GM18867 (cell line): ENCODE measurements around the gene DIP2B.
"Not testable (repeated sequence)": the region's sequence is repeated elsewhere in the genome, so short reads cannot be mapped to it uniquely, and the experiment has no call there.

ENCODE experiments used
- ATAC-seq: cut with Tn5 transposase; IDR thresholded peaks from one replicate; pipeline ENCODE4 v1.9.1; 2021; ENCODE audit warnings: mild to moderate bottlenecking, moderate library complexity; ENCODE audit not compliant: unreplicated experiment

DIP2B gene

DNA sequence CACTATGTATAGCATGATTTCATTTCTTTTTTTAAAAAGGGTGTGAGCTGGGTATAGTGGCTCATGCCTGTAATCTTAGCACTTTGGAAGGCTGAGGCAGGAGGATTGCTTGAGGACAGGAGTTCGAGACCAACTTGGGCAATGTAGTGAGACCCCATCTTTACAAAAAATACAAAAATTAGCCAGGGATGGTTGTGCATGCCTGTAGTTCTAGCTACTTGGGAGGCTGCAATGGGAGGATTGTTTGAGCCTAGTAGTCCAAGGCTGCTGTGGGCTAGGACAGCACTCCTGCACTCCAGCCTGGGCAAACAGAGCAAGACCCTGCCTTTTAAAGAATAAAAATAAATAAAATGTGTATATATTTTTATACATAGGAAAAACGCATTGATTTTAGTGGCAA, 43.0 kb downstream of the DIP2B start:
- no peak for ATAC-seq

DNA sequence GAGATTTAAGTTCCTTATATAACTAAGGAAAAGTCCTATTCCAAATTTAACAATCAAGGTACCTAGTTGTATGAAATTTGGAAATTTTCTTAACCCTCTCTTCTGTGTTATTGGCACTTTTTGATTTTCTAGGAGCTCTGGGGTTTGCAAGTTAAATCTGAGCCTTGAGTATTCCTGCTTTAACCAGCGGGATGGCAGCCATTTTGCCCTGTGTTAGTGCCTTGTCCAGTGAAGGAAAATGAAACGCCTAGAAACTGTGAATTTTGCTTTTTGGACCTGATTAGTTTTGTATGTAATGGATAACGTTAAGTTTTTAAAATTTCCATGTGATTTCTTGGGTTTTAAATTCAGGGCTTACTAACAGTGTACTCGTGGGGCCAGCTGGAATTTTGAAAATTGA, 45.1 kb downstream of the DIP2B start:
- no peak for ATAC-seq

DNA sequence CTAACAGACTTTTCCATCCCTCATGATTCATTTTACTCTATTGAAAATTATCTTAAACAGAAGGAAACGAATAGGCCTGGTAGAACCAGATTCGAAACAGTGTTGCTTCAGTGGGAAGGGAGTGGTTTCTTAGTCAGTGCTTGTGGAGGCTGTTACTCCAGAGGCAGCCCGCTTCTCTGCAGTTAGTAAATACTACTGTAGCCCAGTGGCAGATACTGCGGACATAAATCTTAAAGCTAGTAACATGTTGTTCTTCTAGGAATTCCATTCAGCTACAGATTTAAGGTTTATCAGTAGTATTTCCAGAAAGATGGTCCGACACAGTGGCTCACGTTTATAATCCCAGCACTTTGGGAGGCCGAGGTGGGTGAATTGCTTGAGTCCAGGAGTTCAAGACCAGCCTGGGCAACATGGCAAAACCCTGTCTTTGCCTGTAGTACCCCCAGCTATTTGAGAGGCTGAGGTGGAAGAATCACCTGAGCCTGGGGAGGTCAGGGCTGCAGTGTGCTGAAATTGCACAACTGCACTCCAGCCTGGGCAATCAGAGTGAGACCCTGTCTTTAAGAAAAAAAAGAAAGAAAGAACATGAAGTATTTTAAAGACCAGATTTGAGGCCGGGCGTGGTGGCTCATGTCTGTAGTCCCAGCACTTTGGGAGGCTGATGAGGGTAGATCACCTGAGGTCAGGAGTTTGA, 45.9 kb downstream of the DIP2B start:
- no peak for ATAC-seq

DNA sequence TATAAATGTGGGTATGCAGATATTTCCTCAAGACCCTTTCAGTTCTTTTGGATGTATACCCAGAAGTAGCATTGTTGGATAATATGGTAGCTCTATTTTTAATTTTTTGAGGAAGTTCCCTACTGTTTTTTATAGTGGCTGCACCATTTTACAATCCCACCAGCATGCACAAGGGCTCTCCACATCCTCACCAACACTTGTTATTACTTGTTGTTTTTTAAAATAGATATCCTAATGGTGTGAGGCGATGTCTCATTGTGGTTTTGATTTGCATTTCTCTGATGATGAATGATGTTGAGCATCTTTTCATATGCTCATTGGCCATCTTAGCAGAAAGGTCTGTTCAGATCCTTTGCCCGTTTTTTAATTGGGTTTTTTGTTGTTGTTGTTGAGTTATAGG, 47.1 kb downstream of the DIP2B start:
- ATAC-seq, result no peak

DNA sequence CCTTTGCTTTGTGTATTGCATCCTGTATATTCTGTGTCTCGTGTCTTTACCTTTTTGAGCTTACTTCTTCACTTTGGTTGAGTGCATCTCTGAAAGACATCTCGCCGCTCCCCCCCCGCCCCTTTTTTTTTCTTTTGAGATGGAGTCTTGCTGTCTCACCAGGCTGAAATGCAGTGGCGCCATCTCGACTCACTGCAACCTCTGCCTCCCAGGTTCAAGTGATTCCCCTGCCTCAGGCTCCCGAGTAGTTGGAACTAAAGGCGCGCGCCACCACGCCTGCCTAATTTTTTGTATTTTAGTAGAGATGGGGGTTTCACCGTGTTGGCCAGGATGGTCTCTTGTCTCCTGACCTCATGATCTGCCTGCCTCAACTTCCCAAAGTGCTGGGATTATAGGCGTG, 49.9 kb downstream of the DIP2B start:
- no peak for ATAC-seq

DNA sequence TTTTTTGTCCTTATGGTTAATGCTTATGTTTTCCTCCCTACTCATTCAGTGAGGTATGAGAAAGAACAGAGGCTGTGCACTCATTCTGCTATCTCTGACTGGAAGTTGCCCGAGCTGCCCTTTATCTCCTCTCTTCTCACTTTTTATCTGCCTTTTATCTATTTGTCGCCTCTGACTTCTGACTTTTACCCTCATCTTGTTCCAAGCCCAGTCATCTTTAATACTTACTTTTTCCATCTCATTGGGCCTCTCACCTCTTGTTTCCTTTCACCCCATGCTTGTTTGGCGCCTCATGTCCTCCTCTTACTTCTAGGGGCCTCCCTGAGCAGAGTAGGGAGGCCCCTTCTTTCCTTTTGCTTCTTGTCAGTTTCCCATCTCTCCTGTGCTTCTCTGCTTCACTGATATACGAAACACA, 50.7 kb downstream of the DIP2B start:
- no peak for ATAC-seq

DNA sequence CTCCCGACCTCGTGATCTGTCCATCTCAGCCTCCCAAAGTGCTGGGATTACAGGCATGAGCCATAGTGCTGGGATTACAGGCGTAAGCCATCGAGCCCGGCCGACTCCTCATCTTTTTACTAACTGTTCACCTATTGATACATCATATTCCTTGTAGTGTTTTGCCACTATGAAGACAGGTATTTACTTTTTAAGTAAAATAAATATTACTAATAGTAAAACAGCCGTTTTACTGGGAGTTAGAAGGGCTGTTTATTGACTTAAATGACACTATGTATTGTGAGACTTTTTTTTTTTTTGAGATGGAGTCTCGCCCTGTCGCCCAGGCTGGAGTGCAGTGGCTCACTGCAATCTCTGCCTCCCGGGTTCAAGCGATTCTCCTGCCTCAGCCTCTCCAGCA, 51.5 kb downstream of the DIP2B start:
- no peak for ATAC-seq

DNA sequence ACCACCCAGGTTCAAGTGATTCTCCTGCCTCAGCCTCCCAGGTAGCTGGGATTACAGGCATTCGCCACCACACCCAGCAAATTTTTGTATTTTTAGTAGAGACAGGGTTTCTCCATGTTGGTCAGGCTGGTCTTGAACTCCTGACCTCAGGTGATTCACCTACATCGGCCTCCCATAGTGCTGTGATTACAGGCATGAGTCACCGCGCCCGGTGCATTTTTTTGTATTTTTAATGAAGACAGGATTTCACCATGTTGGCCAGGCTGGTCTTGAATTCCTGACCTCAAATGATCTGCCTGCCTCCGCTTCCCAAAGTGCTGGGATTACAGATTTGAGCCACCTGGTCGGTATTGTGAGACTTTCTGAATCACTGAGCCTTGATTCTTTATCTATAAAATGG, 52.0 kb downstream of the DIP2B start:
- not testable (repeated sequence) for ATAC-seq

DNA sequence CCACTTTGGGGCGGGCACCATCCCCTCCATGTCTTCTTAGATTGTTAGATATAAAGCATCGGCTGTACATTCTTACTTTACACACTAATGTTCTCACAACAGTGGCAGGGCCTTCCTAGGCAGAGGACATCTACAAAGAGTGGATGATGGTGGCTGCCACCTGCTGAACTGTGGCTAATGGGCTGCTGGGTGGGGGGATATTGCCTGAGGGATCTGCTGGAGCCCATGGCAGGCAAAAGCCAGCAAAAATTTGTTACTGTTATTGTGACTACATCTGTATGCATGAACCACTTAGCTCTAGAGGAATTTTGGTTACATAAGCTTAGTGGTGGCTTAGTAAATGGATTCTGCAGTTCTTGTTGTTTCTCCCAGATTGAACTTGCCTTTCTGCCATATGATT, 52.6 kb downstream of the DIP2B start:
- no peak for ATAC-seq

DNA sequence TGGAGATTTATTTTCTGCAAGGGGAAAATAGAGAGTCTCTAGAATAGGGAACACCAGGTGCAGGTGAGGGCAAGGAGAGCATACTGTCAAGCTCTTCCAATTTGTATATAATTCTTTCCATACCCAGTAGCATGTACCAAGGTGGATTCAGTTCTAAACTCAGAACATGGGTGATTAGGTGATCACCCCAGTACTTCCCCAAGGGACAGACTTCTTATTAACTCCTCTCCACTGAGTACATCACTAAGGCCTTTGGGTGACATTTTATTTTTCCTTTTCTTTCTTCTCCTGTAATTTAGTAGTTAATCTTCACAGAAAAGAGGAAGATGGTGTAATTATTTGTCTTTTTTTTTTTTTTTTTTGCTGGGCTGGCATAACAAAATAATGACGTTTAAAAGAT, 54.2 kb downstream of the DIP2B start:
- ATAC-seq, result no peak

DNA sequence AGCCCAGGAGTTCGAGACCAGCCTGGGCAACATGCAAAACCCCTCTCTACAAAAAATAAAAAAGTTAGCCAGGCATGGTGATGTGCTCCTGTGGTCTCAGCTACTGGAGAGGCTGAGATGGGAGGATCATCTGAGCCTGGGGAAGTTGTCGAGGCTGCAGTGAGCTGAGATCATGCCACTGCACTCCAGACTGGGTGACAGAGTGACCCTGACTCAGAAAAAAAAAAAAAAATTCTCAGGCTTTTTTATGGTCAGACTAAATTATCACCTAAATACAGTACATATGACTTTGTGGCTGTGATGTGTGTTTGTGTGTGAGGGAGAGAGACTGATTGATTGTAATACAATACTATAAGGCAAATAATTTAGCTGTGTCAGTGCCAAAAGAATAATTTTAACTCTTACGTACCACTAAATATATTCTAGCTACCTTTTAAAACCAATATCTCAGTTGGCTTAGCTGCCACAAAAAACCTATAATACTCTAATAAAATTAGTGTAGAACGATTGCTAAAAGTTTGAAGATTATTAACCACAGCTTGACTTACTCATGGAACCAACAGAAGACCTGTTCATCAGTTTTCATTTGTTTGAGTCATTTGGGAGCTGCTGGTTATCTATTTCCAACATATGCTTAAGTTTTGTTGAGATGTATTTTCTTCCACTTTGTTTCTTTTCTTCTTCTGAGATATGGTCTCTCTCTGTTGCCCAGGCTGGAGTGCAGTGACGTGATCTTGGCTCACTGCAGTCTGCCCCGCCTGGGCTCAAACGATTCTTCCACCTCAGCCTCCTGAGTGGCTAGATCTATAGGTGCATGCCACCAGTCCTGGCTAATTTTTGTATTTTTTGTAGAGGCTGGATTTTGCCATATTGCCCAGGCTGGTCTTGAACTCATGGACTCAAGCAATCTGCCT, 58.0 kb downstream of the DIP2B start:
- no peak for ATAC-seq

DNA sequence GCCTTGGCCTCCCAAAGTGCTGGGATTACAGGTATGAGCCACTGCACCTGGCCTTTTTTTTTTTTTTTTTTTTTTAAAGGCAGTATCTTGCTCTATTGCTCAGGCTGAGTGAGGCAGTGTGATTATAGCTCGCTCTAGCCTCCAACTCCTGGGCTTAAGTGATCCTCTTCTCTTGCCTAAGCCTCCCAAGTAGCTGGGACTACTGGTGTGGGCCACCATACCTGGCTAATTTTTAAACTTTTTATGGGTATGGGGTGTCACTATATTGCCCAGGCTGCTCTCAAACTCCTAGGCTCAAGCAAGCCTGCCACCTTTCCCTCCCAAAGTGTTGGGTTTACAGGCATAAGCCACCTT, 58.6 kb downstream of the DIP2B start:
- no peak for ATAC-seq

DNA sequence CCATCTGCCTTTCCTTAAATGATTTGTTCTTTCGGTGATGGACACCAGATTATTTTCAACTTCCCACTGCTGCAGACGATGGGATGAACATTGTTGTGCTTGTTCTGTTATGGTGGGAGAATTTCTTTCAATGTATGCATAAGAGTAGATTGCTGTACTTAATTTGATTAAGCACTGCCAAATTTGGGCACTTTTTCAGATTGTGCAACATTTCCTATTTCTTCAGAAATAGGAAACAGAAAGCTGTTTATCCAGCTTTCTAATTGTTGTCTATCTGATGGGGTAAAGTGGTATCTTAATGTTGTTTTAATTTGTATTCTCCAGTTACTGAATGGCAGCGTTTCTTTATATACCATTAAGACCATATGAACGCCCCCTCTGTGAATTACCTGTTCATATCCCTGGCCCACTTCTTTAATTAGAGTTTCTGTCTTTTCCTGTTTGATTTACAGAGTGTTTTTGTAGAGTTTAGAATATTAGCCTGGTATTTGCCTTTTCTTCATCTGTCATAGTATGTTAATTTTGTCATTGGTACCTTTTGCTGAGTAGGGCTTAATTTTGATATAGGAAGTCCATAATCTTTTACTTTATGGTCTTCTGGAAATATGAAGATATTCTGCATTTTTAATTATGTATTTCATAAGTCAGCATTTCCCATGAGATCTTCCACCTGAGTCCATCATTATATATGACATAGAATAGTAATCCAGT, 59.6 kb downstream of the DIP2B start:
- ATAC-seq, result no peak

DNA sequence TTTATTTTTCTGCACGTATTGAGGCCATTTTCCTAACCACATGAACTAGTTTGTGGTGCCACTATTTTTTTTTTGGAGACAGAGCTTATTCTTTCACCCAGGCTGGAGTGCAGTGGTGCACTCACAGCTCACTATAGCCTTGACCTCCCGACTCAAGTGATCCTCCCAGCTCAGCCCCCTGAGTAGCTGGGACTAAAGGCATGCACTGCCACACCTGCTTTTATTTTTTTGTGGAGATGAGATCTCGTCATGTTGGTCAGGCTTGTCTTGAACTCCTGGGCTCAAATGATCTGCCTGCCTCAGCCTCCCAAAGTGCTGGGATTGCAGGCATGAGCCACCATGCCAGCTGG, 60.1 kb downstream of the DIP2B start:
- ATAC-seq, result no peak

DNA sequence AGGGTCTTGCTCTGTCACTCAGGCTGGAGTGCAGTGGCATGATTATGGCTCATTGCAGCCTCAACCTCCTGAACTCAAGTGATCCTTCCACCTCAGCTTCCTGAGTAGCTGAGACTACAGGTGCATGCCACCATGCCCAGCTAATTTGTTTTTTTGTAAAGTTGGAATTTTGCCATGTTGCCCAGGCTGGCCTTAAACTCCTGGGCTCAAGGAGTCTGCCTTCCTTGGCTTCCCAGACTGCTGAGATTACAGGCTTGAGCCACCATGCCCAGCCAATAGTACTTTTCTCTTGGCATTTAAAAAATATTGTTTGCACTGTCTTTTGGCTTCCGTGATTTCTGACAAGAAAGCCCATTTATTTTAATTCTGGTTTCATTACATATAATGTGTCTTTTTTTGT, 61.3 kb downstream of the DIP2B start:
- no peak for ATAC-seq

DNA sequence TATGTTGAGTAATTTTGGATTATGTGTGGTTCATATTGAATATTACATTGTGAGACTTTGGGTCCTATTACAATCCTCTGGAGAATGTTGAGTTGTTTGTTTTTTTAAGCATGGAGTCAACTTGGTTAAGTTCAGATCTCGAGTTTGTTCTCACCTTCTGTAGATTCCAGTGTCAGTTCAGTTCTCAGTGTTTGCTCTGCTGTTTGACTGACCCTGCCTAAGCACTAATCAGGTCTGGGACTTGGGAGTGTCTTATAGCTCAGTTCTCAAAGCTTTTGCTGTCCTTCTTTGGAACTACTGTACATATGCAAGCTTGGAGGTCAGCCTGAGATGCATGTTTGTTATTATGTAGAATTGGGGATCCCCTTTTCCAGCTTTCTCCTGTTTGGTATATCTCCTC, 63.1 kb downstream of the DIP2B start:
- ATAC-seq, result no peak

DNA sequence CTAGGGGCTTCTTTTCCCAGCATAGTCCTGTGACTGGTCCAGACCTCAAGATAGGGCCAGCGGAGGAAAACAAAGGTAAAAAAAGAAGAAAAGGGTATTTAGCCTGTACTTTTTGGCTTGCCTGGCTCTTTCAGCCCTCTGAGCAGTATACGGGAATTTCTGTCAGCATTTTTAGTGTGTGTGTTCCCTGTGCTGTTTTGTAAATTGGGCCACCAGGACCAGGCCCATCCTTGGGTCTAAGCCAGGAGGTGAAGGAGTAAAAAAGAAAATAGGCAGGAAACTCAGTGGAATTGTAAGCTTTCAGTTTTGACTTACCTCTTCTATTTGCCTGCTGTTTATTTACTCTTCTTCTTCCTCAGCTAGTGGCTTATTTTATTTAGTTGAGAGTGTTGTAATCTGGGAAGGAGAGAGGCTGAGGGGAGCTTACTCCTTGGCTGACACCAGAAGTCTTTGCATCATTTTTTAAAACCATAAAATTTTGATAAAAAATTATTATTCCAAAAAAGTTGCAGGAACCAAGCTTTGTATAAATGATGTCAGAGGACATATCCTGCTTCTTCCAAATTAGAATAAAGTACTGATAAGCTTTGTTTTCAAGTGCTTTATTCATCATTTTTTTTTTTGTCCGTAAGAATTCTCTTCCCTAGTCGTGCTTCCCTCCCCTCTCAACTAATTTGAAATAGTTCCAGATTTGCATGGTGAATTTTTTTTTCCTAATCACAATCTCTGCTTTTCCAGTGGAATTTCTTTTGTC, 63.7 kb downstream of the DIP2B start:
- ATAC-seq, result no peak

DNA sequence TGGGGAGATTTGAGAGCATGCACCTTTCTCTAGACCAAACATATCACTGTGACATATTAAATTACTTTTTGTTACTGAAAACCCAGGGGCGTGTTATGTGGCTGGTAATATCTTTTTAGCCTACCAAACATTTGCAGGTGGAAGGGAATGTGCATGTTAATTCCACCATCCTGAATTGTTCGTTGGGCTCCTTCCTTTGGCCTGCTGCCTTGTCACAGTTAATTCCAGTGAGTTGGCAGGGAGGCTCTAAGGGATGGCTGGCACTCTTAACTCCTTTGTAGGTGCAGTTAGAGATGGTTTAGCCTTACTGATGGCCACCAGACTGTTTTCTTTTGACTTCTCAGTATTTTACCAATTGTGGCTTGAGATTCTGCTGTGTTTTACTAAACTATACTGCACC, 64.5 kb downstream of the DIP2B start:
- no peak for ATAC-seq

DNA sequence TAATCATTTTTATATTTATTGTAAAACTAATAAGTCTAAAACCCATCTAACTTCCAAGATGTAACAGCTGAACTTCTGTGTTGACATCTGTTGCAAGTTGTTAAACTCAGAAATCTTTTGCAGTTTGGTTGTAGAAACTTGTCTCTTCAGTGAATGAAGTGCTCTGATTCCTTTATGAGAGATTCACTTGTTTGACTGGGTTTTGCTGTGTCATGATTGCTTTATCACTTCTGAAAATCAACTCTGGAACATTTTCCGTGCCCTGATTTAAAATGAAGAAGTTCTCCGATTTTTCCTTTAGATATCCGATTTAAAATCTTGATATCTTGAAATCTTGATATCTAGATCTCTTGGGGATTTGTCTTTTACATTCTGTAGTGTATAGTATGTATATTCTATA, 65.1 kb downstream of the DIP2B start:
- ATAC-seq, result no peak

DNA sequence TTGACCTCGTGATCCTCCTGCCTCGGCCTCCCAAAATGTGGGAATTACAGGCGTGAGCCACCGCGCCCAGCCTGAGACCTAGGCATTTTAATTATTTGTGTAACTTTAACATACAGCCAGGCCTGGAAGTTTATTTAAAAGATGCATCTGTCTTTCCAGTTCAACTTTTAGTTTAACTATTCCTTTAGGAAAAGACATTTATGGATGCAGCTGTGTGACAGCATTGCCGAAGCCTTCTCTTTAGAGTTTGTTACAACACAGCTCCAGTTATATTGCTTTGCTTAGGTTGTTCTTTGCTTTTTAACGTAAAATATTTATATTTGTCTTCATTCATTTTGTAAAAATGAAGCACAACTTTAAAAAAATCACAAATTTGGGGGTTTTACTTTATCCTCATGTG, 67.0 kb downstream of the DIP2B start:
- ATAC-seq, result no peak

DNA sequence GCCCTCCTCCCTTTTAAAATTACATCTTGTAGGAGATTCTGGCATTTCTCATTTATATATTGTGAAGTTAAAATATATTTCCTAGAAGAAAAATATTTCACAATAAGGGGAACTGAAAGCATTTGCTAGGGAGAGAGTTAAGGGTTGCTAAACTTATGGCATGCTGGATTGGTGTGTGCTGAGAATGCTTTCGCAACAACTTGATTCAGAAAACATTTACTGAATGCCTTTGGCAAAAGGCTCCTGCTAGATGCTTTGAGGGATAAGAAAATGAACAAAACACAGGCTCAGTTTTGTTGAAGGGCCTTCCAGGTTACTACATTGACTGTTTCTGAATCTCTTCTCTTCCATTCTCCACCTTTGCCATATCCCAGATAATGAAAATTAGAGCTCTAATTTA, 67.5 kb downstream of the DIP2B start:
- ATAC-seq, result no peak
